HG03064 (cell line): ENCODE results near the gene UFD1.

Experiments used
- ATAC-seq: cut with Tn5 transposase; IDR thresholded peaks from one replicate; pipeline ENCODE4 v1.9.1; 2021; ENCODE audit warnings: low read depth; ENCODE audit not compliant: unreplicated experiment

Gene UFD1

GRCh38 chr22:19516378-19517170 lies 37.6 kb upstream of the UFD1 start:
- no peak for ATAC-seq

GRCh38 chr22:19515654-19516377 lies 36.8 kb upstream of the UFD1 start:
- no peak for ATAC-seq

DNA sequence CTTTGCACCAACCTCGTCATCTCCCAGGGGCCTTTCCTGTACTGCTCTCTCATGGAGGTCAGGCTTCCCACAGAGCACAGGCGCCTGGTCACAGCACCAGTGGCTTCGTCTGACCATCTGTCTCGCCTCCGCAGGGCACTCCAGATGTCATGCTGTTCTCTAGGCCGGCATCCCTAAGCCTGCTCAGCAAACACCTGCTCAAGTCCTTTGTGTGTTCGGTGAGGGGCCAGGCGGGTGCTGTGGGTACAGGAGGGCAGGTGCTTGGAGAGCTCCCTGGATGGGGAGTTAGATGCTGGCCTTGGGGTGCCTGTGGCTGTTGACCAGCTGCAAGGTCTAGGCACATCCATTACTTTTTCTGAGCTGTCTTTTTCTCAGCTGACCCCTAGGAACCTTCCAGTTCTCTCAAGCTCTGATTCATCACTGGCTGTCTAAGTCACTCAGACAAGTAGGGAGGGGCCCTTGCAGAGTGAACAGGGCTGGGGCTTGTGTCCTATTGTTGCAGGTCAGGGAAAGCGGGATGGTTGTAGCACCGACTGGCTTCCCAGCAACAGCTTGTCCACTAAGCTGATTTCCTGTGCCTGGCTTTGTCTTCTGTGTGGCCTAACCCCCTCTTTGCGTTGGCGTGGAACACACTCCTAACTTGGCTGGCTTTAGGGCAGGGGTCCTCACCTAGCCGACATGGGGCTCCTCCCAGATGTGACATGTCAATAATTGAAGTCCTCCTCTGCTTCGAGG lies 36.0 kb upstream of the UFD1 start:
- no peak for ATAC-seq

- ATAC-seq: no peak
Observed at GRCh38 chr22:19513823-19514222, 34.8 kb upstream of the UFD1 start.

DNA sequence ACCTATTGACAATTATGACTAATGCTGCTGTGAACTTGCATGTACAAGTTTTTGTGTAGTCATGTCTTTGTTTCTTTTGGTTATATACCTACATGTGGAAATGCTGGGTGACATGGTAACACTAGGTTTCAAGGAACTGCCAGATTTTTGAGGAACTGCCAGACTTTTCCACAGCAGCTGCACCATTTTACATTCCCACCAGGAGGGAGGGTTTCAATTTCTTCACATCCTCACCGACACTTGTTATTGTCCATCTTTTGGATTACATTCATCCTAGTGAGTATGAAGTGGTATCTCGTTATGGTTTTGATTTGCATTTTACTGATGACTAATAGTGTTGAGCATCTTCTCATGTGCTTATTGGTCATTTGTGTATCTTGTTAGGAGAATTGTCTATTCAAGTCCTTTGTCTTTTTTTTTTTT lies 31.9 kb upstream of the UFD1 start:
- ATAC-seq: no peak

DNA sequence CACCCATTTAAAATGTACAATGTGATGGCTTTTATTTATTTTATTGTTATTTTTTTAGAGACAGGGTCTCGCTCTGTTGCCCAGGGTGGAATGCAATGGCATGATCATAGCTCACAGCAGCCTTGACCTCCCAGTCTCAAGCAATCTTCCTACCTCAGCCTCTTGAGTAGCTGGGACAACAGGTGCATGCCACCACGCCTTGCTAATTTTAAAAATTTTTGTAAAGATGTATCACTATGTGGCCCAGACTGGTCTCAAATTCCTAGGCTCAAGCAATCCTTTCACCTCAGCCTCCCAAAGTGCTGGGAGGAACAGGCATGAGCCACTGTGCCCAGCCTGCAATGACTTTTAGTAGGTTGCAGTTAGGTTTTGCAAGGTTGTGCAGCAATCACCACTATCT lies 30.9 kb upstream of the UFD1 start:
- no peak for ATAC-seq

GRCh38 chr22:19509191-19509590 lies 30.2 kb upstream of the UFD1 start:
- ATAC-seq: no peak

GRCh38 chr22:19508024-19508776 lies 29.2 kb upstream of the UFD1 start:
- no peak for ATAC-seq

DNA sequence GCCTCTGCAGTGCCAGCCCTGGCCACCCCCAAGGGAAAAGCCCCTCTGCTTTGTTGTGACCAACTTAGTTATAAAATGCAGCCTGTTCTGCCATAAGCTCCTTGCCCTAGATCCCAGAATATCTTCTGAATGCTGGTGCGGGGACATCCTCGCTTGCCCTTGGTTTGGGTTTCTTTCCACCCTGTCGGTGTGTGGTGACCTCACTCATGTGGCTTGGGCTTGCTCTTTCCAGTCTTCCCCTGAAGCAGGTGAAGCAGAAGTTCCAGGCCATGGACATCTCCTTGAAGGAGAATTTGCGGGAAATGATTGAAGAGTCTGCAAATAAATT lies 28.5 kb upstream of the UFD1 start:
- ATAC-seq: no peak

- no peak for ATAC-seq
Observed at GRCh38 chr22:19506212-19506611, 27.2 kb upstream of the UFD1 start.

DNA sequence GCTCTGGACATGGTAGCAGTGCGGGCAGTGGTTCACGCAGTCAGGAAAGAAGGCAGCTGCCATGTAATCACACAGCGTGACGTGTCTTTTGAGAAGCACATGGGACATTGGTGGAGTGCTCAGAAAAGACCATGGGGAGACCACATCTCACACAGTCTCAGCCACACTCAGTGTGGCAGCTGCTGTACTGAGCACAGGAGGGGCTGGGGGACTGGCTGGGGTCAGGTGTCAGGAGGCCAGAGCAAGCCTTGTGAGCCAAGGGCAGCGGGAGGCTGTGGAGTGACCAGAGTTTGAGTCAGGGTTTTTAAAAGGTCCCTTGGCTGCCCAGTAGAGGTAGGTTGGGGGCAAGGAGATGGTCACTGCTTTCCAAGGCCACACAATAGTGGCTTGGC lies 26.7 kb upstream of the UFD1 start:
- no peak for ATAC-seq

GRCh38 chr22:19504900-19505734 lies 26.1 kb upstream of the UFD1 start:
- no peak for ATAC-seq

DNA sequence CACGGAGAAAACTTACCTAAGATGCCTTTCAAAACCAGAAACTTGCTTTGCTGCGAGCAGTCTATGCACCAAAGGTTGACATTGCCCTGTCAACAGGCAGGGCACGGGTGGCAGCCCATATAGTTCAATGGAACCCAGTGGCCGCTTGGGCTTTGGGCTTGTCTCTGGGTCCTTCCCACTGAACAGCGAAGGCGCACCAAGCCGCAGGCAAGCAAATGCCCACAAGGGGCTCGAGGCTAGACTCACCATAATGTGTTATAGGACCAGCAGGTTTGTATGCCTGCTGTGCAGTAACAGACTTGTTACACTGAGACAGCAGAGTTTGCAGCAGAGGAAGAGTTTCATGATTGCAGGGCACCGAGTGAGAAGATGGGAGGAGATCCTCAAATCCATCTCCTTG lies 24.9 kb upstream of the UFD1 start:
- no peak for ATAC-seq

- no peak for ATAC-seq
Observed at GRCh38 chr22:19503367-19503766, 24.4 kb upstream of the UFD1 start.

- no peak for ATAC-seq
Observed at GRCh38 chr22:19501897-19502447, 23.0 kb upstream of the UFD1 start.

DNA sequence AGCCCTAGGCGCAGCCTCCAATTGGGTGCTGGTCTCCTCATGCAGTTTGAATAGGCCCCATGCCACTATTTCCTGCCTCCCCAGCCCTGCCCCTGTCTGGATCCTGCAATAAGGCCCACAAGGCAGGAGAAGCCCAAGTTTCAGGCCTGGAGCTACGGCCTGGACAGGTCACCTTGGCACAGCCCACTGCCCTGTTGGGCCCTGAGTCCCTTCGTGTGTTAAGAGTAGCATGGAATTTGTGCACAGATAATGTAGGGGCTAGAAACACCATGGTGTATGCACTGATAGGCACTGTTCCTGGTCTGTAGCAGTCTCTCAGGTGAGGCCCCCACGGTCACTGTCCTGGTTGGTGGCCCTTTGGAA lies 20.9 kb upstream of the UFD1 start:
- no peak for ATAC-seq

GRCh38 chr22:19499236-19499879 lies 20.4 kb upstream of the UFD1 start:
- ATAC-seq: no peak

DNA sequence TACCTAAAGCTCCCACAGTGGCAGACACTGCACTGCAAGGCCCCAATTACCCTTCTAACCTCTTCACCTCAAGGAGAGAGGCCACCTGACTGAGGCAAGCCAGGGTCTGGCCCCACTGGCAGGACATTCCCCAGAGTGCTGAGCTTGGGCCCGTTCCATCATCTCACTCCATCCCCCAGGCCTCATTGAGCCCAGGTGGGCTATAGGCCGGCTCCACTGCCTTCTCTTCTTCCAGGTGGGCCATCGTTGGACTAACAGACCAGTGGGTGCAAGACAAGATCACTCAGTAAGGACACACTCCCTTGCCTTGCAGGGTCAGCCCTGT lies 19.8 kb upstream of the UFD1 start:
- no peak for ATAC-seq

DNA sequence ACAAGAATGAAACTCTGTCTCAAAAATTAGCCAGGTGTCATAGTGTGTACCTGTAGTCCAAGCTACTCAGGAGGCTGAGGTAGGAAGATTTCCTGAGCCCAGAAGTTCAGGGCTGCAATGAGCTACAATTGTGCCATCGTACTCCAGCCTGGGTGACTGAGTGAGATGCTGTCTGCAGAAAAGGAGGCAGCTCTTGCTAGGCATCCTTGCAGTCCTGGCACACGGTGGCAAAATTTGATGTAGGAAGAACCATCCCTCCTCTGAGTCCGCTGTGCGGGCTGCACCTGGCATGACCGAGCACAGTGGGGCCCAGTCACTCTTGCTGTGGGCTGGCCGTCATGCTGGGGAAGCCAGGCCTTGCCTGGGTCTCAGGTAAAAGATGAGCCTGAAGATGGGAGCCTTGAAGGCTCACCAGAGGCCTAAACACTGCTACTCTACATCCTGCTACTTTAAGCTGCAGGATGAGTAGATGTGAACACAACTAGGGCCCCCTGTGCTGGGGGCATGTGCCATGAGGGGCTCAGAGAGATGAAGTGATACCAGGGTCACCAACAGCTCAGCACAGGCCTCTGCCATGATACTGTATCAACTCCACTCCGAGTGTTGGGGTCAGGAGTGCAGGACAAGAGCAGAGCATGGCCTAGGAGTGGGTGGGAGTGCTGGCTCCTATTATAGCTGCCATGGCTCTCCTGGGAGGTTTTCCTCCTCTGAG lies 19.3 kb upstream of the UFD1 start:
- no peak for ATAC-seq
